Stomach (tissue), 9 donors: ENCODE data around the gene OSM. TPM values are rescaled to one million over a fixed set of nuclear protein-coding genes. Genes with fewer than 3 reads are reported as not detected.
A peak's percentile ranks its signal among the peaks of the same experiment; 100 is the strongest.

Experiments
- DNase-seq, 2 donors: peaks; one replicate each; pipeline versions ENCODE4 v3.0.0 to v3.0.0-alpha.2; 2013 to 2019
- H3K27ac ChIP-seq, 5 donors: fragments of 200-600 bp in 4 of 5; sonication (generic) in 4 of 5; one replicate each; pipeline ENCODE4 v1.5.1; 2013 to 2019; ENCODE audit warnings: mild to moderate bottlenecking in 1 of 5, moderate library complexity in 1 of 5
- H3K27me3 ChIP-seq, 3 donors: fragments of 200-600 bp; sonication (generic); one replicate each; pipeline ENCODE4 v1.5.1; 2017 to 2019; ENCODE audit warnings: mixed run types in 1 of 3
- H3K36me3 ChIP-seq, 4 donors: fragments of 200-600 bp; sonication (generic); 1 replicate in 3 of 4; 2 replicates in 1 of 4; pipeline ENCODE4 v1.5.1; 2016 to 2019
- H3K4me1 ChIP-seq, 4 donors: fragments of 200-600 bp; sonication (generic); one replicate each; pipeline ENCODE4 v1.5.1; 2016 to 2019
- H3K4me3 ChIP-seq, 4 donors: fragments of 200-600 bp; sonication (generic) in 3 of 4; one replicate each; pipeline ENCODE4 v1.5.1; 2016 to 2019; ENCODE audit warnings: mild to moderate bottlenecking in 1 of 4
- H3K9me3 ChIP-seq, 4 donors: fragments of 200-600 bp; sonication (generic); one replicate each; pipeline ENCODE4 v1.5.1; 2016 to 2019
- EP300 ChIP-seq: sonication (generic); formaldehyde crosslinking; IDR thresholded peaks from one replicate; pipeline ENCODE4 v1.6.1; 2017; ENCODE audit warnings: antibody characterized with exemption
- POLR2A ChIP-seq, 4 donors: fragments of 450-650 bp; IDR thresholded peaks; one replicate each; pipeline ENCODE4 v1.6.1; 2016; ENCODE audit warnings: antibody characterized with exemption in 4 of 4, control low read depth in 2 of 4, mild to moderate bottlenecking in 1 of 4, moderate library complexity in 1 of 4
- POLR2AphosphoS5 ChIP-seq, 3 donors: sonication (generic); formaldehyde crosslinking; IDR thresholded peaks; one replicate each; pipeline ENCODE4 v1.6.1; 2016; ENCODE audit warnings: antibody characterized with exemption in 3 of 3
- WGBS, 5 donors: extraction: QIAGEN DNeasy Blood & Tissue Kit in 3 of 5; methylation state at CpG; one replicate each; pipeline versions ENCODE4 v1.1.5 to v1.1.7; 2013 to 2018; 5-methylcytosine and 5-hydroxymethylcytosine counted together
- intact Hi-C: fragments of 100-400 bp; cut with DNase I; formaldehyde crosslinking; loops from one replicate; pipeline ENCODE4 v1.15.1; 2023; ENCODE audit warnings: low total_unique reads
- polyA plus RNA-seq, 3 donors: library from polyadenylated mRNA; stranded (reverse); fragments of 200-250 nt; gene quantifications; one replicate each; pipeline ENCODE4 v1.2.3, GENCODE V29; 2013
- total RNA-seq, 5 donors: library from RNA; depleted of rRNA; stranded (reverse); fragments of >200 nt; gene quantifications; one replicate each; pipeline versions ENCODE4 v1.1.0 to v1.2.3, GENCODE V29; 2014 to 2016
- TF ChIP-seq, protein P1 (sequence below), 7 experiments: fragments of 450-650 bp in 4 of 7; fragments of 200-600 bp in 3 of 7; sonication (generic) in 3 of 7; IDR thresholded peaks; one replicate each; pipeline ENCODE4 v1.5.1; 2016 to 2019; ENCODE audit warnings: antibody characterized with exemption in 7 of 7, control low read depth in 2 of 7, mild to moderate bottlenecking in 1 of 7
- donor health status: healthy with polysubstance abuse.
- donor health status: Bipolar disorder and iron deficiency.
- donor health status: healthy.

The OSM gene
- total and polyA plus RNA-seq, 8 donors, result 0.33 to 22.7 (median 1.2) TPM; not detected in 4

DNA sequence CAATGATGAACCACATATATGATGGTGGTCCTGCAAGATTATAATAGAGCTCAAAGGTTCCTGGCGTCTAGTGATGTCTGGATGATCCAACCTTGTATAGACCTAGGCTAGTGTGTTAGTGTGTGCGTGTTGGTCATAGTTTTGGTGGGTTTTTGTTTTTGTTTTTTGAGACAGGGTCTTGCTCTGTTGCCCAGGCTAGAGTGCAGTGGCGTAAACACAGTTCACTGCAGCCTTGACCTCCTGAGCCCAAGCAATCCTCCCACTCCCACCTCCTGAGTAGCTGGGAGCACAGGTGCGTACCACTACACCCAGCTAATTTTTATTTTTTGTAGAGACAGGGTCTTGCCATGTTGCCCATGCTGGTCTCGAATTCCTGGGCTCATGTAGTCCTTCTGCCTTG lies 13.3 kb upstream of the OSM start:
- H3K36me3 ChIP-seq, result peaks cover 0 to 18% (median 13%) of the 10 kb centered on the region in 4 donors
- no peaks in the 10 kb centered on the region for H3K27me3 ChIP-seq
- H3K4me3 ChIP-seq, result no peak overlapping the region
- H3K4me1 ChIP-seq, result peaks cover 0 to 46% (median 10%) of the 10 kb centered on the region in 4 donors
- H3K9me3 ChIP-seq, result no peaks in the 10 kb centered on the region
- intact Hi-C loops, result no loop called here
- no peak overlapping the region for H3K27ac ChIP-seq
- WGBS, 5 donors, result 89 to 97% (median 90%) methylated on average over 5 of the region's 5 CpGs
- TF ChIP-seq POLR2AphosphoS5 (IDR thresholded peaks at IDR 0.05) (no peak), POLR2A (IDR thresholded peaks at IDR 0.05) (no peak), EP300 (no peak)
- TF ChIP-seq, protein P1, sequence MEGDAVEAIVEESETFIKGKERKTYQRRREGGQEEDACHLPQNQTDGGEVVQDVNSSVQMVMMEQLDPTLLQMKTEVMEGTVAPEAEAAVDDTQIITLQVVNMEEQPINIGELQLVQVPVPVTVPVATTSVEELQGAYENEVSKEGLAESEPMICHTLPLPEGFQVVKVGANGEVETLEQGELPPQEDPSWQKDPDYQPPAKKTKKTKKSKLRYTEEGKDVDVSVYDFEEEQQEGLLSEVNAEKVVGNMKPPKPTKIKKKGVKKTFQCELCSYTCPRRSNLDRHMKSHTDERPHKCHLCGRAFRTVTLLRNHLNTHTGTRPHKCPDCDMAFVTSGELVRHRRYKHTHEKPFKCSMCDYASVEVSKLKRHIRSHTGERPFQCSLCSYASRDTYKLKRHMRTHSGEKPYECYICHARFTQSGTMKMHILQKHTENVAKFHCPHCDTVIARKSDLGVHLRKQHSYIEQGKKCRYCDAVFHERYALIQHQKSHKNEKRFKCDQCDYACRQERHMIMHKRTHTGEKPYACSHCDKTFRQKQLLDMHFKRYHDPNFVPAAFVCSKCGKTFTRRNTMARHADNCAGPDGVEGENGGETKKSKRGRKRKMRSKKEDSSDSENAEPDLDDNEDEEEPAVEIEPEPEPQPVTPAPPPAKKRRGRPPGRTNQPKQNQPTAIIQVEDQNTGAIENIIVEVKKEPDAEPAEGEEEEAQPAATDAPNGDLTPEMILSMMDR (IDR thresholded peaks at IDR 0.05), result no peak
- DNase-seq, result no peak

- H3K4me3 ChIP-seq, result no peak overlapping the region
- H3K4me1 ChIP-seq, result peaks cover 0 to 46% (median 10%) of the 10 kb centered on the region in 4 donors
- no peak for DNase-seq
- WGBS, 5 donors, result 66 to 79% (median 70%) methylated on average over 5 to 16 of the region's 16 CpGs
- no peak overlapping the region for H3K27ac ChIP-seq
- H3K27me3 ChIP-seq, result no peaks in the 10 kb centered on the region
- peaks cover 0 to 11% (median 6%) of the 10 kb centered on the region in 4 donors for H3K36me3 ChIP-seq
- TF ChIP-seq, protein P1 (IDR thresholded peaks at IDR 0.05), result no peak
- TF ChIP-seq POLR2AphosphoS5 (IDR thresholded peaks at IDR 0.05) (no peak), EP300 (no peak), POLR2A (IDR thresholded peaks at IDR 0.05) (no peak)
- H3K9me3 ChIP-seq, result no peaks in the 10 kb centered on the region
- intact Hi-C loops, result no loop called here
Observed at GRCh38 chr22:30279046-30279788, 12.6 kb upstream of the OSM start.

DNA sequence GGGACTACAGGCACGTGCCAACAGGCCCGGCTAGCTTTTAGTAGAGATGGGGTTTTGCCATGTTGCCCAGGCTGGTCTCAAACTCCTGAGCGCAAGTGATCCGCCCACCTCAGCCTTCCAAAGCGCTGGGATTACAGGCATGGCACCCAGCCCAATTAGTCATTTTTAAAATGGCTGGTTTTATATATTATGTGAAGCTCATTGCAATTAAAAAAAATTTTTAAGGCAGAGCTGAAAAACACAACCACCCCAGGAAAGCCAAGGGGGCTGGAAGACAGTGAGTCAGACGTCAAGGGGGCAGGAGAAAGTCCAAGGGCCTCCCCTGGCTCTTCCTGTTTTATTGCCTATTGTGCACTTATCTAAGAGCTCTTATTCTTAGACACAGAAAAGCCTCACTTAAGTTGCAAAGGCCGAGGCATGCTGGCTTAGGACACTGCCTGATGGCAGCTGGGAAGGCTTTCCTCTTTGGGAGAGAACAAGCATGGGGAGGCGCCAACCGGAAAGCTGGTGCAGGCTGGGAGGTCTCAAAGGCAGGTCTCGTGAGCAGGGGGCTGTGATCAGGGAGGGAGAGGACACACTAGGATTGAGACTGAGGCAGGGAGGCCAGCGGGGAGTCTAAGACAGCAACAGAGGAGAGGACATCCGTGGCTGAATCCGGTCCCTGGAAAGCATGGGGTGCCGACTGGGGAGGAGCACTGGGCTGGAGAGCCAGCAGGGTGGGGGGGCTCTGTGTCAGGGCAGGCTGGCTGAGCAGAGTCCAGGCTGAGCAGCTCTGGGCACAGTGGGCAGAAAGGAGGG lies 11.1 kb upstream of the OSM start:
- Histone ChIP-seq H3K4me3 (no peak overlapping the region), H3K27me3 (no peaks in the 10 kb centered on the region), H3K4me1 (peaks cover 0 to 49% (median 10%) of the 10 kb centered on the region in 4 donors), H3K27ac (peak overlapping the region in 4 of 5 donors; percentile 29 to 69 (median 60)), H3K36me3 (no peaks in the 10 kb centered on the region), H3K9me3 (no peaks in the 10 kb centered on the region)
- 37 to 59% (median 52%) methylated on average over 14 of the region's 14 CpGs for WGBS, 5 donors
- intact Hi-C loops, result no loop called here
- TF ChIP-seq EP300, result no peak
- TF ChIP-seq, protein P1 (IDR thresholded peaks at IDR 0.05), result no peak
- TF ChIP-seq POLR2A (IDR thresholded peaks at IDR 0.05), result no peak
- no peak for TF ChIP-seq POLR2AphosphoS5 (IDR thresholded peaks at IDR 0.05)
- peak in 1 of 2 donors; percentile 55 for DNase-seq

DNA sequence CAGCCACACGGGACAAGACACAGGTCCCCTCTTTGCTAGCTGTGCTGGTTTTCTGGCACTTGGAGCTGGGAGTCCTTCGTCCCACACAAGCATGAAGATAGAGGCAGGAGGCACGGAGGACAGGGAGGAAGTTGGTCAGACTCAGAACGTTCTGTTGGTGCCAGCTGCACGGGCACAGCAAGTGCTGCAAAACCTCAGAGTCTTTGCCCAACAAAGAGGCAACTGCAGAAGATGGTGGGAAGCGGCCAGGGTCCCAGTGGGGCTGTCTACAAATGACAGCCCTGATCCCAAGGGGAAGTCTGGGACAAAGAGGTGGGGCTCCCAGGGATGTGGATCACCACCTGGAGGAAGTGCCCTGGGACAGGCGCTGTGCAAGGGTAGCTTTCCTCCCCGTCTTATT lies 9.4 kb upstream of the OSM start:
- intact Hi-C loops, result no loop called here
- TF ChIP-seq POLR2AphosphoS5 (IDR thresholded peaks at IDR 0.05), result no peak
- TF ChIP-seq, protein P1 (IDR thresholded peaks at IDR 0.05), result no peak
- no peak for TF ChIP-seq POLR2A (IDR thresholded peaks at IDR 0.05)
- TF ChIP-seq EP300, result no peak
- H3K27ac ChIP-seq, result no peak overlapping the region
- 73 to 81% (median 74%) methylated on average over 8 of the region's 8 CpGs for WGBS, 5 donors
- no peaks in the 10 kb centered on the region for H3K36me3 ChIP-seq
- H3K9me3 ChIP-seq, result no peaks in the 10 kb centered on the region
- H3K4me1 ChIP-seq, result peaks cover 0 to 46% (median 10%) of the 10 kb centered on the region in 4 donors
- H3K27me3 ChIP-seq, result no peaks in the 10 kb centered on the region
- DNase-seq, result no peak
- H3K4me3 ChIP-seq, result no peak overlapping the region
